HepG2 (cell line): ENCODE data around the gene AP2S1. TPM values are rescaled to one million over a fixed set of nuclear protein-coding genes. Genes with fewer than 3 reads are reported as not detected.

Experiments used
- AKNA ChIP-seq: sonication (generic); formaldehyde crosslinking; IDR thresholded peaks from 2 replicates; pipeline ENCODE4 v1.4.0; 2020; ENCODE audit warnings: missing genetic modification reagents, borderline replicate concordance
- ATAD3A ChIP-seq: sonication (generic); formaldehyde crosslinking; IDR thresholded peaks from 2 replicates; pipeline ENCODE4 v1.4.0; 2020; ENCODE audit warnings: missing genetic modification reagents
- CREM ChIP-seq, 2 experiments: sonication (generic) in 1 of 2; formaldehyde crosslinking in 1 of 2; IDR thresholded peaks; 2 replicates each; pipeline versions ENCODE4 v1.4.0 to v1.6.1; 2016 to 2020; ENCODE audit warnings: antibody characterized with exemption in 1 of 2, mild to moderate bottlenecking in 1 of 2, missing genetic modification reagents in 1 of 2
- FOXC1 ChIP-seq: sonication (generic); formaldehyde crosslinking; IDR thresholded peaks from 2 replicates; pipeline ENCODE4 v1.8.0; 2022; ENCODE audit warnings: mild to moderate bottlenecking, missing genetic modification reagents, borderline replicate concordance
- KLF12 ChIP-seq: sonication (generic); formaldehyde crosslinking; IDR thresholded peaks from 2 replicates; pipeline ENCODE4 v1.4.0; 2020; ENCODE audit warnings: missing genetic modification reagents, borderline replicate concordance
- KMT2A ChIP-seq: sonication (generic); formaldehyde crosslinking; IDR thresholded peaks from 2 replicates; pipeline ENCODE4 v1.4.0; 2020; ENCODE audit warnings: missing genetic modification reagents
- KMT2B ChIP-seq: IDR thresholded peaks from 2 replicates; pipeline ENCODE4 v1.6.1; 2016; ENCODE audit warnings: missing genetic modification reagents, missing compliant biosample characterization
- MBD4 ChIP-seq: IDR thresholded peaks from 2 replicates; pipeline ENCODE4 v1.6.1; 2012; ENCODE audit warnings: low read length, inconsistent platforms, borderline replicate concordance
- MEF2D ChIP-seq: sonication (generic); formaldehyde crosslinking; IDR thresholded peaks from 2 replicates; pipeline ENCODE4 v1.5.1; 2020; ENCODE audit warnings: mild to moderate bottlenecking, missing genetic modification reagents
- MIER3 ChIP-seq: IDR thresholded peaks from 2 replicates; pipeline ENCODE4 v1.6.1; 2016; ENCODE audit warnings: missing compliant biosample characterization, borderline replicate concordance
- MTF2 ChIP-seq: sonication (generic); formaldehyde crosslinking; IDR thresholded peaks from 2 replicates; pipeline ENCODE4 v1.5.0; 2020; ENCODE audit warnings: missing genetic modification reagents, borderline replicate concordance
- SETDB1 ChIP-seq: sonication (generic); formaldehyde crosslinking; IDR thresholded peaks from 2 replicates; pipeline ENCODE4 v1.5.1; 2020; ENCODE audit warnings: missing genetic modification reagents, mild to moderate bottlenecking, borderline replicate concordance
- SMYD3 ChIP-seq: sonication (generic); formaldehyde crosslinking; IDR thresholded peaks from 2 replicates; pipeline ENCODE4 v1.8.1; 2023; ENCODE audit warnings: mild to moderate bottlenecking, missing genetic modification reagents
- XRCC5 ChIP-seq: fragments of 200-400 bp; formaldehyde crosslinking; optimal IDR thresholded peaks from 2 replicates; pipeline ENCODE3; 2017; ENCODE audit warnings: mild to moderate bottlenecking, low read length
- ZBTB21 ChIP-seq: sonication (generic); formaldehyde crosslinking; IDR thresholded peaks from 2 replicates; pipeline ENCODE4 v1.4.0; 2020; ENCODE audit warnings: missing genetic modification reagents
- ZGPAT ChIP-seq: IDR thresholded peaks from 2 replicates; pipeline ENCODE4 v1.6.1; 2016; ENCODE audit warnings: mild to moderate bottlenecking
- ZNF207 ChIP-seq: fragments of 450-650 bp; IDR thresholded peaks from 2 replicates; pipeline ENCODE4 v1.6.1; 2016; ENCODE audit warnings: antibody characterized with exemption, borderline replicate concordance
- ZNF383 ChIP-seq: sonication (generic); formaldehyde crosslinking; IDR thresholded peaks from 2 replicates; pipeline ENCODE4 v1.4.0; 2020; ENCODE audit warnings: missing genetic modification reagents, mild to moderate bottlenecking, borderline replicate concordance
- ZNF510 ChIP-seq: sonication (generic); formaldehyde crosslinking; IDR thresholded peaks from 2 replicates; pipeline ENCODE4 v1.4.0; 2020; ENCODE audit warnings: low read depth, mild to moderate bottlenecking, missing genetic modification reagents
- ZNF546 ChIP-seq: sonication (generic); formaldehyde crosslinking; conservative IDR thresholded peaks from 2 replicates; pipeline ENCODE4 v1.8.1; 2023; ENCODE audit warnings: mild to moderate bottlenecking, missing genetic modification reagents
- ZNF75D ChIP-seq: sonication (generic); formaldehyde crosslinking; IDR thresholded peaks from 2 replicates; pipeline ENCODE4 v1.8.1; 2023; ENCODE audit warnings: missing genetic modification reagents, mild to moderate bottlenecking, borderline replicate concordance
- ZNF83 ChIP-seq: sonication (generic); formaldehyde crosslinking; IDR thresholded peaks from 2 replicates; pipeline ENCODE4 v1.4.0; 2020; ENCODE audit warnings: missing genetic modification reagents, mild to moderate bottlenecking, borderline replicate concordance
- ZZZ3 ChIP-seq: sonication (generic); formaldehyde crosslinking; IDR thresholded peaks from 2 replicates; pipeline ENCODE4 v1.4.0; 2020; ENCODE audit warnings: missing genetic modification reagents, mild to moderate bottlenecking, borderline replicate concordance
- polyA plus RNA-seq, 8 experiments: library from polyadenylated mRNA; depleted of rRNA in 3 of 8; stranded (reverse) in 7 of 8; unstranded in 1 of 8; fragments of >200 nt; fragmentation: Illumina TruSeq in 4 of 8; extraction: Trizol in 4 of 8; gene quantifications; 2 replicates each; pipeline versions ENCODE4 v1.2.1 to v1.2.3, GENCODE V29; 2011 to 2016; ENCODE audit warnings: low read depth in 4 of 8, missing spikeins in 1 of 8, mixed read lengths in 1 of 8; ENCODE audit not compliant: insufficient read depth in 1 of 8
- total RNA-seq, 5 experiments: library from RNA; depleted of rRNA; stranded (reverse); fragments of >200 nt; fragmentation: Illumina TruSeq; extraction: Trizol; gene quantifications; 2 replicates each; pipeline ENCODE4 v1.2.3, GENCODE V29; 2016; ENCODE audit warnings: low read depth in 1 of 5
- TF ChIP-seq, protein P1 (sequence below): sonication (generic); formaldehyde crosslinking; IDR thresholded peaks from 2 replicates; pipeline ENCODE4 v1.5.0; 2020; ENCODE audit warnings: mild to moderate bottlenecking, low read depth, missing genetic modification reagents, borderline replicate concordance

AP2S1 gene
- total and polyA plus RNA-seq, 2 of the 13 experiments (the other 11 are each of a cell fraction or from before 2014, with no cell fraction given): 45.2 to 86.1 TPM

DNA sequence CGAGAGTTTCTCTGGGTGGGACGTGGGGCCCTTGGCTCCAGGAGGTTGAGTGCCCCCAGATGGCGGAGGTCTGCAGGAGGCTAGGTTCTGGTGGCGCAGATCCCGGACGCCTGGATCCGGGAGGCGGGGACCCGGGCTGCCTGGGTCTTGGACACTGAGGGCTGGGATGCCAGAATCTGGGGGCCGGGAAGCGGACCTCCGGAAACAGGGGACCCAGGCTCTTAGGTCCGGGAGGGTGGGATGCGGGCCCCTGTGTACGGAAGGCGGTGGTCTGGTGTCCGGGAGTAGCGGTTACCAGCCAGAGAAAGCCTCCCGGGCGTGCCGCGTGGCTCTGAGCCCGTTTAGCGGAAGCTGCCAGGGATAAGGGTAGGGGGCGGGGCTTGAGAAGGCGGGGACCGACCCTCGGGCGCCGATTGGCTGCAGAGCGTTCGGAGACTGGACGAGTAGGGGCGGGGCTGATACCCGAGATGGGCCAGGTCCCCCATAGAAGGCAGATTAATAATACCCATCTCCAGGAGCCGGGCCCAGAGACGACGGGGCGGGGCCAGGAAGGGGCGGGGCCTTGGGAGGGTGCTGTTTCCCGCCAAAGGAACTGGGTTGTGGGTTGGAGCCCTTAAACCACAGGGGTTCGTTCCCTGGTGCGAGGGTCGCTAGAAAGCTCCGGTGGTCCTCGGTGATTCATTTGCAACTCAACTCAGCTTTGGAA lies 62.2 kb downstream of the AP2S1 start, which contains the start of gene SLC1A5 (continued):
- no peak for TF ChIP-seq AKNA
- no peak for TF ChIP-seq ATAD3A (CRISPR knock-in tag)
- TF ChIP-seq ZNF383 (CRISPR knock-in tag): no peak
- peak; percentile 74; the same call in 1 of the 2 replicates for TF ChIP-seq MIER3 (CRISPR knock-in tag)
- no peak for TF ChIP-seq ZZZ3 (CRISPR knock-in tag)
- TF ChIP-seq MBD4: no peak
- TF ChIP-seq SMYD3 (CRISPR knock-in tag): no peak
- TF ChIP-seq ZGPAT (CRISPR knock-in tag): peak; percentile 82
- peak; percentile 77 for TF ChIP-seq FOXC1 (CRISPR knock-in tag)
- peak; percentile 33 for TF ChIP-seq XRCC5
- TF ChIP-seq ZNF510 (CRISPR knock-in tag): peak; percentile 57; the same call in 1 of the 2 replicates
- TF ChIP-seq CREM (IDR thresholded peaks at IDR 0.05): peak; percentile 42; the same call in 1 of the 2 replicates
- no peak for TF ChIP-seq CREM (CRISPR knock-in tag; IDR thresholded peaks at IDR 0.05)
- no peak for TF ChIP-seq KLF12 (CRISPR knock-in tag)
- no peak for TF ChIP-seq SETDB1
- TF ChIP-seq, protein P1, sequence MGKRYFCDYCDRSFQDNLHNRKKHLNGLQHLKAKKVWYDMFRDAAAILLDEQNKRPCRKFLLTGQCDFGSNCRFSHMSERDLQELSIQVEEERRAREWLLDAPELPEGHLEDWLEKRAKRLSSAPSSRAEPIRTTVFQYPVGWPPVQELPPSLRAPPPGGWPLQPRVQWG: no peak
- peak; percentile 83; the same call in 1 of the 2 replicates for TF ChIP-seq ZNF546 (CRISPR knock-in tag)
- TF ChIP-seq MTF2 (CRISPR knock-in tag): no peak
- TF ChIP-seq ZNF83 (CRISPR knock-in tag): no peak
- TF ChIP-seq ZBTB21 (CRISPR knock-in tag): no peak
- TF ChIP-seq KMT2B: 0 out of 2 replicates have a peak, but pooled peaks have one; percentile 54
- TF ChIP-seq ZNF75D: 0 out of 2 replicates have a peak, but pooled peaks have one; percentile 29
- no peak for TF ChIP-seq KMT2A (CRISPR knock-in tag)
- TF ChIP-seq ZNF207: no peak
- TF ChIP-seq MEF2D (CRISPR knock-in tag): 0 out of 2 replicates have a peak, but pooled peaks have one; percentile 57
